ENCODE data around the gene HS3ST5.

HS3ST5 gene

DNA sequence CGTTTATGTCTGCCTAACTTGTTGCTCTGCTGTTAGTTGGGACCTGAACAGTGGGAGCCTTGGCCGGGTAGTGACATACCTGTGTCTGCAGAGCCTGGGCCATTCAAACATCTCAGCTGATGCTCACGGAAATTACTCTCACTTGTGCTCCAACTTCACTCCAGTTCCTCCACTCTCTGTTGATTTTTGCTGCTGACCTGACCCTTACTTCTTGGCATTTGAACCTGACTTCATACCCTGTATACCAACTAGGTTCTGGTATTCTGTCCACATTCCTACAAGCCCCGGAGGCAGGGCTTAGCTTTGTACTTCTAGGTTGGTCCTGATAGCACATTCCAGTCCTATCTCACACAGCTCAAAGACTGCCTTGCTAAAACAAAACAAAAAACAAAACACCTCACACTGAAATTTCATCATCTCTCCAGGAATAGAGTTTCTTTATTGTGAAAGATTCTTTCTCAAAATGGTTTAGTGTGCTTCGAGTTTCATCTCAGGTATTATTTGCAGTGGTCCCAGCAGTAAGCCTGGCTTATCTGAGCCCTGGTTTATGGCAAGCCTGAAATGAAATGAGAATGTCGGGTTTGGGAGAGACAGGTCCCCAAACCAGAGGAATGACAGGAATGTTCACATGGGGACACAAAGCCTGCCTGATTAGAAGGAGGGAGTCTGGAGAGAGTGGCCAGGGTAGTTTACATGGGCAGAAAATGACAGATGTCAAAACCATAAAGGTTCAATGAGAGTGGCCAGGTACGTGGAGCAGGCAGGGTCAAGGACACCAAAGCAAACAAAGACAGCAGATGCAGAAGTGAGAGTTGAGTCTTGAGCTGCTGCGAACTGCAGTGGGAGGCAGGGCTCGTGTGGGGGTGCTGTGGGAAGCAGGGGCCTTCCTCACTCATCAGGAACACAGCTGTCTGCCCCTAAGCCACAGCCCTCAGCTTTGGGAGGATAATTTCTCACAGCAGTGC, 197.7 kb downstream of the HS3ST5 start:
- no peak for DNase-seq

- DNase-seq: no peak
Measured at GRCh38 chr6:114142258-114142657, 200.6 kb downstream of the HS3ST5 start.

DNA sequence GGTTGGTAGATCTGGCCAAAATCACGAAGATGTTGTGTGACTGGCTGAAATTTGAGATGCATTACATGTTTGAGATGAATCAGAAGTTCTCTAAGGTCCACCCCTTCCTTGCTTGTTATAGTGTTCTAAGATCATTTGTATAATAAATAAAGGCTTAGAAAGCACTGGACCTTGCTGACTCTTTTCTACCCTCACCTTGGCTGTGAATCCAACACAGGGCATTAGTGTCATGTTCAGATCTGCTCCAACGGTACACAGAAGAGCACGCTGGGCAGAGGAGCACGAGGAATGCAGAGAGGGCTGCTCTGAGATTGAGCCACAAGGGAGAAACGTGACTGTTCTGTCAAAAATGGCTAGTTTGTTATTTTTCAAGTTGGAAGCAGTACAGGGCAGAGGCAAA, 202.4 kb downstream of the HS3ST5 start:
- DNase-seq: no peak

DNA sequence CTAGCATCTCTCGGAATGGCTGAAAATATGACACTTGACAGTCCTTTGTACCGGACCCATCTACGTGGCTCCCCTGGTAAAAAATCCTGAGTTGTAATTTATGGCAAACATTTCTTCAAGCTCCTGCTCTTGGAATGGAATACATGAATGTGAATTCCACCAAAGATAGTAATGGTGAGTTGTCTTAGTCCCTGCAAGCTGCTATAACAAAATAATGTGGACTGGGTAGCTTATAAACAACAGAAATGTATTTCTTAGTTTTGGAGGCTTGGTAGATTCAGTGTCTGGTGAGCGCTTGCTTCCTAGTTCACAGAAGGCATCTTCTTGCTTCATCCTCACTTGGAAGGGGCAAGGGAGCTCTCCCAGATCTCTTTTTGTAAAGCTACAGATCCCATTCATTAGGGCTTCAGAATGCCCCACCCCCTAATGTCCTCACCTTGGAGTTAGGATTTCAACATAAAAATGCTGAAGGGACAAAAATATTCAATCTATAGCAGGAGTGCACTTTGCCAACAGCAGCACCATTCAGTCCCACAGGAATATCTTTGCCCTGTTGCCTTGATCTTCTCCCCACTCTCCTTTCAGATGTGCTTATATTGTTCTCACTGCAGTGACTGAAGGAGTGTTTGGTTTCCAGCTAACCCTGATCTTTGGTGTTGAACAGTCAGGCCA, 204.1 kb downstream of the HS3ST5 start:
- no peak for DNase-seq

GRCh38 chr6:114135363-114135971, 207.4 kb downstream of the HS3ST5 start:
- DNase-seq: no peak

- DNase-seq: no peak
Measured at GRCh38 chr6:114133816-114134215, 209.0 kb downstream of the HS3ST5 start.

- no peak for DNase-seq
Measured at GRCh38 chr6:114131945-114132344, 210.9 kb downstream of the HS3ST5 start.

DNA sequence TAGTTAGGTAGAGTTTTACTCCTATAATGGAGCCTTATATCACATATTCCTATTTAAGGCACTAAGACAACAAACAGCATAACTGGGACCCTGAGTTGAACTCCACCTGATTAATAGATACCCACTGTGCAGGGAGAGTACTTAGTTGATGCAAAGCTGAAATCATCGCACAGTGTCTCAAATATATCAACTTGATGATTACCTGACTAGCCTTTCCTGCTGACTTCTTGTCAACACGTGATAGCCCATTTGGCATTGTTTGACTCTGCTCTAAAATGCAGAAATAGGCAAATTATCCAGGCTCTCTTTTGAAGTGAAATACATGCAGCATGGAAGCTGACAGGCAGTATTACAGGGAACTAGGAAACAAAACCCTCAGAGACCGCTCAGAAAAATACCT, 217.2 kb downstream of the HS3ST5 start:
- DNase-seq: no peak

DNA sequence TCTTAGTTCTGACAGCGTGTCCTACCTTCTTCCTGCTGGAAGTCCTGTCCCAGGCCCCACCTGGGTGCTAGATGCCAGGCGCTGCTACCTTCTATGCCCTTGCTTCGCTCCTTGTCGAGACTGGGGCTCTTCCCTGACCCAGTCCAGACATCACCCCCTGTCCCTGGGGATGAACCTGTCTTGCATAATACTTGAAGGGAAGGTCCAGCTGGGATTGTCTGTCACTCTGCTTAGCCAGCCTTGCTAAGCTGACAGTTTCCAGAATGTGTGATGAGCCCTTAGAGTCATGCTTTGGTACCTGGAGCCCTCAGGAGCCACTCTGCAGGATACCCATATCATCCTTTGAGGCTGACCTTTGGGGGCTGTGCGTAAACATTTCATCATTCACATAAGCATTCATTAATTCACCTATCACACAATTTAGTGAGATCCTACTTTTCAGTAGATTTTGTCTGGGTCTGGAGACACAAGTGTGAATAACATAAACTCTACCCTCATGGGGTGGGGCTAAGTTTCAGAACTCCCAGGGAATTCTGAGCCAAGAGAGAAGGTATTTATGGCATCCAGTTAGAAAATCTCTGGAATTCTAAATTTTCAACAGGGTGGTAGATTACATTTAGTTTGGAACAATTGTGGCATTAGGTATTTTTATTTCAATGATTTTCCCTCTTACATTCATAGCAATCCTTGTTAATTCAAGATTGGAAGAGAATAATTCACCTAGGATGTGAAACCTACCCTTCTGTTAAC, 220.7 kb downstream of the HS3ST5 start:
- no peak for DNase-seq

- DNase-seq: no peak
Measured at GRCh38 chr6:114119056-114119455, 223.8 kb downstream of the HS3ST5 start.

DNA sequence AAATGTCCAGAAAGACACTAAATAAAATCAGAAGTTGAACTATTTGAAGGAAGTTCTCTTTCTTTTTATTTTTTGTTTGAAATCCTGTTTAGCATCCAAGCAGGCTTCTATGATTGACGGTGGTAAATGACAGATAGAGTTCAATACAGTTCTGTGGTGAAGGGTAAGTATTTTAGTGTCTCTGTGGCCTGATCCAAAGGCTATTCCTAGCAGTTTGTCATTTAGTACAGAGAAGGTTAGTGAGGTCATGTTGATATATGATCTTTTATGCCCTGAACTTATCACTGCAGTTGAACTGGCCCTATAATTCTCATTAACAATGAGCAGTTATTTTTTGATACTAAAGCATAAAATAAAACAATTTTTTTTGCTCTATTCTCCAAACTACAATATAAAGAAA, 227.2 kb downstream of the HS3ST5 start:
- no peak for DNase-seq

- peak; percentile 26 for DNase-seq
Measured at GRCh38 chr6:114108119-114109002, 234.5 kb downstream of the HS3ST5 start.

GRCh38 chr6:114106020-114106419, 236.8 kb downstream of the HS3ST5 start:
- no peak for DNase-seq

DNA sequence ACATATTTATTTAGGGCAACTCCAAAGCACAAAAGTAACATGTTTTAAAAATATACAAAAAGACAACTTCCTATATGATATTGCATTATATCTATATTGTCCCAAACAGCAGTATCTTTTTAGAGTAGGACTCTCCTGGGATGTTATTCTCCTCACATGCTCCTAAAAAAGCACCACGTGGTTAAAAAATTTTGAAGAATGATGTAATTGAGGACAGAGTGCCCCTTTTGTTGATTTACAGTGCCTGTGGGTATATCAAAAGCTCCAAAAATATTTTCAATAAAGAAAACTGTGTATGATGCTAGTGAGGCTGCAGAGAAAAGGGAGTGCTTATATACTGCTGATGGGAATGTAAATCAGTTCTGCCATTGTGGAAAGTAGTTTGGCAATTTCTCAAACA, 241.6 kb downstream of the HS3ST5 start:
- DNase-seq: no peak

- no peak for DNase-seq
Measured at GRCh38 chr6:114100215-114100994, 242.4 kb downstream of the HS3ST5 start.

DNA sequence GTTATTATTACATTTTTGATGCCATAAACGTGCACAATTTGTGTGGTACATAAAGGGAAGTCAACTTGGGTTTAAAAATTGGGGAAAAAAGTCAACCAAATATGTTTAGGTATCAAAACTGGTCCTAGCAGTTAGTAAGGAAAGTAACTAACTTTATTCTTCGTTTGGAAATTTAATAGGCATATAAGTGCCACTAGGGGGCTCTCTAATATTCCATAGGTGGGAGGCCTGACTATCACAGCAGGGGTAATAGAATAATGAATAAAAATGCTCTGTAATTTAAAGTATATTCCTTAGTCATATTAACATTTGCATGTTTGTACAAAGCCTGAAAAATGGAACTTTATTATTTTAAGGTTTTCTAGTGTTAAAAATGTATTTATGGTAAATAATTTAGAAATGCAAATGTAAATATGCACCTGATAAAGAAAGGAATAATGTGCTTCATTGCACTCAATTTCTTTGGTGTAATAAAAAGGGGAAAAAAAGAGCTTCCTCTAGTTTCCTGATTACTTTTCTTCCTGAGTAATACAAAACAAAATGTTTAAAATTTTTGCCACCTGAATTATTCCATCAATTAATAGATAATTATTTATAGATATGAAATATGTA, 246.2 kb downstream of the HS3ST5 start:
- DNase-seq: peak; percentile 60

- DNase-seq: no peak
Measured at GRCh38 chr6:114092943-114093342, 249.9 kb downstream of the HS3ST5 start.

GRCh38 chr6:114090626-114091025, 252.2 kb downstream of the HS3ST5 start:
- DNase-seq: no peak

DNA sequence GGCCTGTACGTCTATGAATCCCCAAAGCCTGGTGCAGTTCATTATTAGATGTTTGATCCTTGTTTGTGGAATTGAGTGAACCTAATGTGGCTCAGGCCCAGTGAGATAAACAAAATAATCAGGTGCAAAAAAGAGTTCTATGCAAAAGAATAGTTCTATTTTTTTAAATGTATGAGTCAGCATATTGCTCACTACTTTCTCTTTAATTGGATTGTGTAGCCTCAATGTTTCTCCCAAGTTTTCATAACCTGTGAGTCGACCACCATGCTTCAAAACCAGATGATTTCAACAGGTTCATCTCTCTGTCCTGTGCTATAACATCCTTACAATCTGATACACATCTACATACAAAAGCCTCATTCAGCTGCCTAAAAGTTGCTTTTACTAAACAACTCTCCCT, 255.3 kb downstream of the HS3ST5 start:
- DNase-seq: no peak

DNA sequence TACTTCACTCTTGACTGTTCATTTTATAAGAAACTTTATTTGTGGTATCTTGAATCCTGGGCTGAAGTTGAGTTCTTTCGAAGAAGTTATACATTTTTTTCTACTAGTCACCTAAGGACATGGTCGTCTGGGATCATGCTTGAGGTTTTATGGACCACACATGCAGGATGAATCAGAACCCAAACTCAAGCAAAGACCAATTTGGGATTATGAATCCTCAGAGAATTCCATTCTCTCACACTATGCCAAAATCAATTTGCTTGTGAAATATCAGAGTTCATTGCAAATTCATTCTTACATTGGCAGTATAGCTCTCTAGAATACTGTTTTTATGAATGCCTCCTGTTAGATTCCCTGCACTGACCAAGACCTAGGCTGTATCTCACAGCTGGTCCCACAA, 257.6 kb downstream of the HS3ST5 start:
- no peak for DNase-seq
